SIG-M5 treated with dmso at 0.1 percent for 504 hours (cell line): ENCODE results near the gene RNF213.
"Not testable (repeated sequence)": the region's sequence is repeated elsewhere in the genome, so short reads cannot be mapped to it uniquely, and the experiment has no call there.

Experiments used
- DNase-seq: peaks from one replicate; lab custom pipeline; 2025; ENCODE audit not compliant: unreplicated experiment; lab: John Stamatoyannopoulos, UW

Gene RNF213

GRCh38 chr17:80388175-80388574 is 127.5 kb downstream of the RNF213 start:
- DNase-seq = no peak

- DNase-seq = no peak
These were observed 127.9 kb downstream of the RNF213 start for GRCh38 chr17:80388601-80389000.

- DNase-seq = no peak
These were observed 128.7 kb downstream of the RNF213 start for GRCh38 chr17:80389011-80389995.

GRCh38 chr17:80393241-80393890 is 132.7 kb downstream of the RNF213 start:
- DNase-seq = no peak

GRCh38 chr17:80393961-80394360 is 133.3 kb downstream of the RNF213 start:
- DNase-seq = no peak

- DNase-seq = no peak
These were observed 134.1 kb downstream of the RNF213 start for GRCh38 chr17:80394629-80395216.

- no peak for DNase-seq
These were observed 134.9 kb downstream of the RNF213 start for GRCh38 chr17:80395402-80396151.

GRCh38 chr17:80396157-80397033 is 135.7 kb downstream of the RNF213 start:
- no peak for DNase-seq

- no peak for DNase-seq
These were observed 136.4 kb downstream of the RNF213 start for GRCh38 chr17:80397034-80397387.

GRCh38 chr17:80397686-80398085 is 137.0 kb downstream of the RNF213 start:
- no peak for DNase-seq

- not testable (repeated sequence) for DNase-seq
These were observed 140.4 kb downstream of the RNF213 start for GRCh38 chr17:80401086-80401485.

- not testable (repeated sequence) for DNase-seq
These were observed 141.4 kb downstream of the RNF213 start for GRCh38 chr17:80402102-80402501.

GRCh38 chr17:80402959-80403358 is 142.3 kb downstream of the RNF213 start:
- DNase-seq = no peak

- no peak for DNase-seq
These were observed 145.5 kb downstream of the RNF213 start for GRCh38 chr17:80406146-80406545.

GRCh38 chr17:80407917-80408316 is 147.3 kb downstream of the RNF213 start:
- DNase-seq = not testable (repeated sequence)

- no peak for DNase-seq
These were observed 148.2 kb downstream of the RNF213 start for GRCh38 chr17:80408872-80409271.

- no peak for DNase-seq
These were observed 149.0 kb downstream of the RNF213 start for GRCh38 chr17:80409626-80410025.

- DNase-seq = not testable (repeated sequence)
These were observed 149.9 kb downstream of the RNF213 start for GRCh38 chr17:80410441-80411087.

GRCh38 chr17:80413771-80414507 is 153.3 kb downstream of the RNF213 start:
- no peak for DNase-seq
